HG02938 (cell line): ENCODE measurements around the gene MON1B.
"Not testable (repeated sequence)": the region's sequence is repeated elsewhere in the genome, so short reads cannot be mapped to it uniquely, and the experiment has no call there.

ENCODE experiments used
- ATAC-seq: cut with Tn5 transposase; IDR thresholded peaks from one replicate; pipeline ENCODE4 v1.9.1; 2021; ENCODE audit warnings: mild to moderate bottlenecking, moderate library complexity; ENCODE audit not compliant: unreplicated experiment

The MON1B gene

DNA sequence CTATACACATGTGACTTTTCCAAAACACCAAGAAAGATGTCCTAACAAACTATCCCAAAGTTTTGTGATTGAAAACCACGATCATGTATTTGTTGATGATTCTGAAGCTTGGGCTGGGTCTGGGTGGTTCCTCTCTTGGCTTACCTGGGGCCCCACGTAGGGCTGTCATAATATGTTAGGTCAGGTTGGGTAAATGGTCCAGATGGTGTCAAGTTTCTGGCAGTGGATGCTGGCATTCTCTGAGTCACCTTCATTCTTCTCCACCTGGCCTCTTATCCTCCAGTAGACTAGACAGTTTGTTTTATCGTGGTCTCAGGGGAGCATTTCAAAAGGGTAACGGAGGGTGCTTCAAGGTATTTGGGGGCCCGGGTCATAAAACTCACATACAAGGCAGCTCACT is 47.6 kb downstream of the MON1B start:
- no peak for ATAC-seq

DNA sequence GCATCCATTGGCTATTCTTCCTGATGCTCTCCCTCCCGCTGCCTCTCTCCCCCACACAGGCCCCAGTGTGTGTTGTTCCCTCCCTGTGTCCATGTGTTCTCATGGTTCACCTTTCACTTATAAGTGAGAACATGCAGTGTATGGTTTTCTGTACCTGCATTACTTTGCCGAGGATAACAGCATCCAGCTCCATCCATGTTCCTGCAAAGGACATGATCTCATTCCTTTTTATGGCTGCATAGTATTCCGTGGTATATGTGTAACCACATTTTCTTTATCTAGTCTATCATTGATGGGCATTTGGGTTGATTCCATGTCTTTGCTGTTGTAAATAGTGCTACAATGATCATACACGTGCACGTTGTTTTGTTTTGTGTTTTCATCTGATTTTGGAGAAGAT is 51.5 kb downstream of the MON1B start:
- ATAC-seq: not testable (repeated sequence)

DNA sequence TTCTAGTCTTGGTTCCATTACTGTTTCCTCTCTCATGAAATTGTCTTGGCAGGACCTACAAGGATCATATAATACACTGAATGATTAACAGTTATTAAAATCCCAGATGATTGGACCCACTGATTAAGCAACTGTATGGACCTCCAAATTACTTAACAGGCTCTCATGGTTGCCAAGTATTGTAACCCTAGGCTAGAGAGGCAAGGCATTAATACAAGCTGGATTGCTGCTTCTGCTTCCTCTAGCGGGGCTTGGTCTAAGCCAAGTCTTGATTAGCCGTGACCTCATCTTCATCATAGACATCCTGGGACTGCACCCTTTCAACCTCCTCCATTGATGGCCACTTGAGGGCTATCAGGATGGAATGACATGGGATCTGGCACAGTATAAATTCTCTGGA is 55.2 kb downstream of the MON1B start:
- no peak for ATAC-seq

DNA sequence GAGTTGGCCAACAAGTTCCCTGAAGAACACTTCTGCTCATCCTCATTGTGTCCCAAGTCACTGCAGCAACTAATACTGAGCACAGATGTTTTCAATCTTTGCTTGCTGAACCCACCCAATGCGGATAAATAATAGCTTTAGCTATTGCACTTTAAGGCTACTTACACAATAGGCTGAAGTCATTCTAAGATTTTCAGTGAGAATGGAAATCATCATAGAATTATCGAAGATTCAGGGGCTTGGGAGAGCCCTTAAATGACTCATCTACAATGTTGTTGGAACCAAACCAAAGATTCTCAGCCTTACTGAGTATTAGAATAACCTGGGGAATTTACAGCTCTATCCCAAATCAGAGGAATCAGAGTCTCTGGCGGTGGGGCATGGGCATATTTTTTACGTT is 59.4 kb downstream of the MON1B start:
- no peak for ATAC-seq
